A673 (cell line): Measurements from ENCODE around the gene DPEP2. TPM values are rescaled to one million over a fixed set of nuclear protein-coding genes. Genes with fewer than 3 reads are reported as not detected.

Experiments
- BruUV-seq: library from RNA; stranded (reverse); fragments of 400-500 nt; replicated peaks from 2 replicates; lab custom pipeline; 2021; lab: Mats Ljungman, UMichigan
- CTCF ChIA-PET: fragments of 300-600 bp; sonication (Branson Sonifier 250); formaldehyde crosslinking; loops from one replicate; lab custom pipeline; 2022; ENCODE audit warnings: antibody characterized with exemption; lab: Charles Lee
- POLR2A ChIA-PET: fragments of 300-600 bp; sonication (Branson Sonifier 250); formaldehyde crosslinking; loops from one replicate; lab custom pipeline; 2022; ENCODE audit warnings: antibody characterized with exemption; ENCODE audit not compliant: low non-redundant PET; lab: Charles Lee
- DNase-seq: peaks from one replicate; pipeline ENCODE4 v3.0.0-alpha.2; 2015; ENCODE audit warnings: low spot score
- H3K27ac ChIP-seq: fragments of 200-600 bp; sonication (generic); 2 replicates; pipeline ENCODE4 v1.5.1; 2016; ENCODE audit warnings: mixed run types, low read depth, mild to moderate bottlenecking, mixed read lengths, antibody characterized with exemption, low read length; ENCODE audit not compliant: poor library complexity, severe bottlenecking
- H3K27me3 ChIP-seq: fragments of 200-600 bp; sonication (generic); replicated peaks from 2 replicates; pipeline ENCODE4 v1.6.1; 2017; ENCODE audit warnings: mixed run types, low read depth, mild to moderate bottlenecking, mixed read lengths, antibody characterized with exemption, low read length; ENCODE audit not compliant: insufficient read depth, poor library complexity
- H3K36me3 ChIP-seq: fragments of 200-600 bp; sonication (generic); 2 replicates; pipeline ENCODE4 v1.6.1; 2016; ENCODE audit warnings: mixed run types, mild to moderate bottlenecking, mixed read lengths, antibody characterized with exemption, low read length; ENCODE audit not compliant: insufficient read depth, poor library complexity, severe bottlenecking
- H3K4me1 ChIP-seq: fragments of 200-600 bp; sonication (generic); 2 replicates; pipeline ENCODE4 v1.6.1; 2017; ENCODE audit warnings: mixed run types, mild to moderate bottlenecking, mixed read lengths, antibody characterized with exemption, low read length; ENCODE audit not compliant: insufficient read depth, poor library complexity, severe bottlenecking
- H3K4me3 ChIP-seq: fragments of 200-600 bp; sonication (generic); 2 replicates; pipeline ENCODE4 v1.5.1; 2016; ENCODE audit warnings: low read depth, mixed run types, mild to moderate bottlenecking, mixed read lengths, low read length; ENCODE audit not compliant: poor library complexity, severe bottlenecking
- H3K9me3 ChIP-seq: fragments of 200-600 bp; sonication (generic); 2 replicates; pipeline ENCODE4 v1.6.1; 2016; ENCODE audit warnings: mixed run types, low read depth, mild to moderate bottlenecking, mixed read lengths, antibody characterized with exemption, low read length; ENCODE audit not compliant: poor library complexity, severe bottlenecking
- CTCF ChIP-seq: fragments of 300-800, 200-600 bp; sonication (generic); conservative IDR thresholded peaks from 2 replicates; pipeline ENCODE4 v1.5.1; 2017; ENCODE audit warnings: low read depth, mild to moderate bottlenecking, antibody characterized with exemption, low read length, moderate library complexity, mixed read lengths
- EZH2 ChIP-seq: fragments of 200-600 bp; sonication (generic); IDR thresholded peaks from 2 replicates; pipeline ENCODE4 v1.6.1; 2017; ENCODE audit warnings: borderline replicate concordance, low read depth, mild to moderate bottlenecking, mixed read lengths, antibody characterized with exemption, low read length; ENCODE audit not compliant: poor library complexity, severe bottlenecking
- intact Hi-C: fragments of 100-400 bp; cut with micrococcal nuclease; formaldehyde crosslinking; loops from one replicate; pipeline ENCODE4 v1.10.0; 2022; ENCODE audit not compliant: unreplicated experiment
- total RNA-seq: library from RNA; stranded (reverse); gene quantifications from 2 replicates; pipeline ENCODE4 v1.2.3, GENCODE V29; 2021

The DPEP2 gene
- total RNA-seq, 1 experiment from 2014 or later = not detected

GRCh38 chr16:67942200-67942509 is 57.1 kb downstream of the DPEP2 start:
- CTCF ChIA-PET = interaction anchor here (0.5 to 1.1 kb wide), 4 partner anchors 17 to 172 kb away, joined by 3 to 12 read pairs (median 3); no protein-coding TSS in a partner anchor
- Histone ChIP-seq H3K4me1 (peaks cover 4% of the 10 kb centered on the region), H3K27me3 (no peaks in the 10 kb centered on the region), H3K9me3 (no peaks in the 10 kb centered on the region), H3K36me3 (peaks cover 20% of the 10 kb centered on the region), H3K4me3 (no peak overlapping the region), H3K27ac (no peak overlapping the region)
- POLR2A ChIA-PET = no interaction called here
- no TSS peak for BruUV-seq
- TF ChIP-seq EZH2 = no peak
- TF ChIP-seq CTCF = peak; percentile 84
- intact Hi-C loops = no loop called here
- DNase-seq = peak; percentile 37

- Histone ChIP-seq H3K27me3 (no peaks in the 10 kb centered on the region), H3K27ac (no peak overlapping the region), H3K36me3 (peaks cover 17% of the 10 kb centered on the region), H3K9me3 (no peaks in the 10 kb centered on the region), H3K4me1 (peaks cover 7% of the 10 kb centered on the region), H3K4me3 (no peak overlapping the region)
- BruUV-seq = no TSS peak
- TF ChIP-seq CTCF = no peak
- ChIA-PET CTCF (interaction anchor here (0.5 to 1.0 kb wide), 3 partner anchors 106 to 172 kb away, joined by 3 to 12 read pairs (median 3); no protein-coding TSS in a partner anchor), POLR2A (no interaction called here)
- no peak for DNase-seq
- intact Hi-C loops = no loop called here
Measured at GRCh38 chr16:67941469-67942199, 57.6 kb downstream of the DPEP2 start.

- intact Hi-C loops = no loop called here
- peaks cover 7% of the 10 kb centered on the region for H3K4me1 ChIP-seq
- H3K4me3 ChIP-seq = no peak overlapping the region
- BruUV-seq = no TSS peak
- TF ChIP-seq EZH2 (no peak), CTCF (no peak)
- ChIA-PET POLR2A (no interaction called here), CTCF (interaction anchor here (0.6 kb wide), 2 partner anchors 49 to 233 kb away, joined by 3 to 9 read pairs; no protein-coding TSS in a partner anchor)
- DNase-seq = no peak
- H3K36me3 ChIP-seq = peaks cover 9% of the 10 kb centered on the region
- H3K9me3 ChIP-seq = no peaks in the 10 kb centered on the region
- no peak overlapping the region for H3K27ac ChIP-seq
- H3K27me3 ChIP-seq = no peaks in the 10 kb centered on the region
Measured at GRCh38 chr16:67940446-67941089, 58.7 kb downstream of the DPEP2 start.
